NOMO-1 treated with DMSO at 0.1 percent for 48 hours (cell line): ENCODE measurements around the gene TRIM5.
A peak's percentile ranks its signal among the peaks of the same experiment; 100 is the strongest.

Source experiments
- DNase-seq: peaks from one replicate; lab custom pipeline; 2025; ENCODE audit not compliant: unreplicated experiment; lab: John Stamatoyannopoulos, UW

Gene TRIM5

GRCh38 chr11:5625281-5625680 is 59.6 kb downstream of the TRIM5 start:
- DNase-seq: no peak

GRCh38 chr11:5624489-5625279 is 60.2 kb downstream of the TRIM5 start, which contains the start of gene TRIM34:
TRIM34 (plus strand) TSS chr11:5625001; CDS start chr11:5632332, 7,331 bp downstream.
- DNase-seq: peak; percentile 96

GRCh38 chr11:5622802-5623201 is 62.1 kb downstream of the TRIM5 start:
- no peak for DNase-seq

GRCh38 chr11:5621580-5621979 is 63.3 kb downstream of the TRIM5 start:
- DNase-seq: no peak

GRCh38 chr11:5620651-5621521 is 64.0 kb downstream of the TRIM5 start:
- DNase-seq: no peak

- DNase-seq: no peak
These were observed 66.1 kb downstream of the TRIM5 start for GRCh38 chr11:5618807-5619206.
